ENCODE measurements around the gene HELZ2. TPM values are rescaled to one million over a fixed set of nuclear protein-coding genes. Genes with fewer than 3 reads are reported as not detected.

Gene HELZ2
- total RNA-seq, 1 donor from 2014 or later, result 3.7 TPM

- FAIRE-seq, result no peak
- DNase-seq (ENCODE audit: low spot score in 2 of 2), result no peak
These were observed 23.8 kb upstream of the HELZ2 start for GRCh38 chr20:63597651-63598478.

DNA sequence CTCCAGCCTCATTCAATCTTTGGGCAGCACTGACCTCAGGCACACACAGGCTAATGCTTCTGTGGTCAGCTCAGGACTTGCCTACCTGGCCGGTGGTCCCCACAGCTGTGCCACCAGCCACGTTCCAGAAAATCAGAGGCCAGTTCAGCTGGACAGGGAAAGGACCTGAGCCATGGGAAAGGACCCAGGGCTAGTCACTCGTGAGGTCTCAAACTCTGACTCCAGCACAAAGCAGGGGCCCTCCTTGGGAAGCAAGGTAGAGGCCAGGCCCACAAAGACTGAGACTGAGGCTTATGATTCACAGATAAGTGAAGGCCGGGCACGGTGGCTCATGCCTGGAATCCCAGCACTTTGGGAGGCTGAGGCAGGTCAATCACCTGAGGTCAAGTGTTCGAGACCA, 22.4 kb upstream of the HELZ2 start:
- FAIRE-seq (no peak), DNase-seq (ENCODE audit: low spot score in 2 of 2) (no peak)

DNA sequence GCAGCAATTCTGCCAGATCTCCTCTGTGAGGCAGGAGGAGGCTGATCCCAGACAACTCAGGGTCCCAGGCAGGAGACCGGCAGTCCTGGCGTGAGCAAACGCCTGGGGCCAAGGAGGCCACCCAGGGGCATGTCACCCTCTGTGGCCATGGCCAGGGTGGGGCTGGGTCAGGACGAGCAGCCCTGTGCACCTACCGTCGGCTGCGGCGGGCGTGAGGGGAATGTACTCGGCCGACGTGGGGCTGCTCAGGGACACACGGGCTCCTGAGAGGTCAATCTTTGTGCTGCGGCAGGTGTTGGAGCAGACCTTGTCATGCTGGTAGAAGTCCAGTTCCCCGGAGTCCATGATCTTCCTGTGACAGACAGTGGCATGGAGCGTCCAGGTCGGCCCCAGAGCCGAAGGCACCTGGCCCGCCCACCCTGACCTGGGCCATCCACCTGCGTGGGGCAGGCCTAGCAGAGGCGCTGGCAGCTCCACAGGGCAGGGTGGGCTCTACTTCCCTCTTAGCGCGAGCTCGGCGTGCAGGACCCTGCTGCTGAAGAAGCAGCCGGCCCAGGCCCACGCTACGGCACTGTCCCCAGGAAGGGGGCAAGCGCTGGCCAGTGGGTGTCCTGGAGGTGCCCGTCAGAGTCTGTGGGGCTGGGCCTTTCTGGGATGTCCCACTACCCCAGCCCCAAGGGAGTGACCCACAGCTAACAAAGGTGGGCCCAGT, 21.5 kb upstream of the HELZ2 start:
- FAIRE-seq (no peak), DNase-seq (ENCODE audit: low spot score in 2 of 2) (no peak)

DNA sequence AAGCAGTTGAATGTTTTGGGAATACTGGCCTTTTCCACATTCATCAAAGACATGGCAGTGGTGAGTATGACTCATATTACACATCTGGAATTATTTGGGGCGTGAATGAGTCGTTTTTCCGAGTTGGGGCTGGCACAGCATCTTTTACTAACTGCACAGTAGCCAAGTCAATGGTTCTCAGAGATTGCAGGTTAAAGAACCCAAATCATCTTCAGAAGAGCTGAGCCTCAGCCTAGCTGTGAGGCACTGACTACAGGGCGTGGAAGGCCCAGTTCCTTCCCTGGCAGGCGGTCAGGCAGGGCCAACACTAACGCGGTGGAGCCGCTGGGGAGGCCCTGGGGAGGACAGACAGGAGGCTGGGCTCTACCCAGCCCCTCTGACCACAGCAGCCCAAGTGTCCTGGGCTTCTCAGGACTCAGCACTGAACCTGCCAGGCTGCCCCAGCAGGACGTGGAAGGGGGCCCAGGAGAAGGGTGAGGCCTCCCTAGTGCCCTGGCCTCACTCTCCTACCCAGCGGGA, 20.1 kb upstream of the HELZ2 start:
- no peak for FAIRE-seq

DNA sequence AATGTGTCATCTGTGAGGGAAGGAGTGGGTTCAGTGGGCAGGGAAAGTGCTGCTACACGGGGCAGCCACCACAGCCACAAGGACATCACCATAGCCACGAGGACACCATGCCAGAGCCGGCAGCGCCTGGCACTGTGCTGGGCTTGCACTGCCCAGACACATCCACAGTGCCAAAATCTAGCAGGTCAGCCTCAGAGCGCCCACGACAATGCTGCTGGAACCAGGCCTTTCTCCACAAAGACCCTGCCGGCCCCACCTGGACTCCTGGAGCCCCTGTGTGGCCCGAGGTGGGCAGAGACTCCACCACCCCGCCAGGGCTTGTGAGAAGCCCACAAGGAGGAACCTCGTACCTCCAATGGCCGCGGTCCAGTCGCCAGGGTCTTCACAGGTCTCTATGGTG, 18.6 kb upstream of the HELZ2 start:
- FAIRE-seq (no peak), DNase-seq (ENCODE audit: low spot score in 2 of 2) (no peak)

More for the DNA sequence above, 20.1 kb upstream of the HELZ2 start:
- DNase-seq (ENCODE audit: low spot score in 2 of 2), result no peak

DNA sequence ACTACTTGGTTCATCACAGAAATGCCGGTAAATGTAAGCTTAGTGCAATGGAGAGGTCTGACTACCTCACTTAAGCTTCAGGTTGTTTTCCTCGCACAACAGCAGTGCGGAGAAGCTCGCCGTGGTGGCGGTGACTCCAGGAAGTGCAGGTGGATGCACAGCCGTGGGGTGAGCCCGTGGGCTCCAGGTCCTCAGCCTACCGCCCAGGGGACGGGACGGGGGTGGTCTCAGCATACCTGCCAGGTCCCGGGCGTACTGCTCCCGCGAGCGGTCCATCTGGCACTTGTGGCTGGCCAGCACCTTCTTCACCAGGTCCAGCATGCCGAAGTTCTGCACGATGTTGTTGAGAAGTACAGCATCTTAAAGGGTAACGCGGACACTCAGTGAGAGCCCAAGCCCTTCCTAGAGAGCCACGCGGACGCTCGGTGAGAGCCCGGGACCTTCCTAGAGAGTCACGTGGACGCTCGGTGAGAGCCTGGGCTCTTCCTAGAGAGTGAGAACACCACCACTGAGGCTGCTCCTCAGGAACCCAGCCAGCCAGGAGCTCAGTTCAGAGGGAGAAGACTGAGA, 17.8 kb upstream of the HELZ2 start:
- FAIRE-seq (no peak), DNase-seq (ENCODE audit: low spot score in 2 of 2) (no peak)

- no peak for FAIRE-seq
- DNase-seq (ENCODE audit: low spot score in 2 of 2), result no peak
These were observed 17.1 kb upstream of the HELZ2 start for GRCh38 chr20:63591147-63591533.

DNA sequence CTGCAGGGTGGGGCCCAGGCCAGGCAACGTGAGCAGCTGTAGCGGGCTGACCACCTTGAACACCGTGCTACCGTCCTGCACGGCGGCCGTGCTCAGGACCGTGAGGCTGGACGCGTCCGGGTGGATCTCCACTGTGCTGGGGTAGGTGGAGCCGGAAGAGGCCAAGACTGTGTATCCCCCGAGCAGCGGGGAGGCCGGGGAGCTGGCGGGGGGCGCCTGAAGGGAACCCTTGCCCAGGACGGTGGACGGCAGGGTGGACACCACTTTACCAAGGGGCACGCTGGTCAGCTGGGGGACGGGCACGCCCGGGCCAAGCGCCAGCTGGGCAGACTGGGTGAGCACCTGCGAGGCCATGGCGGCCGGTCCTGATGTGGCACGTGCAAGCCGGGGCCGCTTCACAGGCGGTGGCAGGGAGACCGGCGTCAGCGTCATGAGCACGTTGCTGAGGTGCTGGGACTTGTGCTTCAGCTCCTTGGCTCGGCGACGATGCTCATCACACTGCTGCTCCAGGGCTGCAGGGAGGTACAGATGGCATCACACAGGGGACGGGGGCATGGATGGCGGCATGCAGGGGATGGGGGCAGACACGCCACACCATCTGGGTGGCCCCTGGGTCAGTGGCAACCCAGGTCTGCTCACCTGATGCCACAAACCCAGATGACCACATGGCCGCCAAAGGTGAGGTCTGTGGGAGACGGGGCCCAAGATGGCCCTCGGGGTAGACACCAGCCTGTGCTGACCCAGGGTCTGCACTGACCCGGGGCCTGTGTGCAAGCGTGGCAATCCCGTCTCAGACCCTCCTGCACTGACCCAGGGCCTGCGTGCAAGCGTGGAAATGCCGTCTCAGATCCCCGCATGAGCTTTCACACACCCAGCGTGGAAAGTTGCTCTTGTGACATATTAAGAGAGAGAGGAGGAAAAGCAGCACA, 16.4 kb upstream of the HELZ2 start:
- DNase-seq (ENCODE audit: low spot score in 2 of 2) (no peak), FAIRE-seq (no peak)

GRCh38 chr20:63589261-63590217, 15.5 kb upstream of the HELZ2 start:
- DNase-seq (ENCODE audit: low spot score in 2 of 2), result no peak
- no peak for FAIRE-seq

GRCh38 chr20:63588641-63589041, 14.6 kb upstream of the HELZ2 start:
- DNase-seq (ENCODE audit: low spot score in 2 of 2) (no peak), FAIRE-seq (no peak)

GRCh38 chr20:63587776-63588591, 13.9 kb upstream of the HELZ2 start:
- no peak for FAIRE-seq

GRCh38 chr20:63587256-63587655, 13.2 kb upstream of the HELZ2 start:
- FAIRE-seq, result no peak
- DNase-seq (ENCODE audit: low spot score in 2 of 2), result no peak

More at GRCh38 chr20:63587776-63588591, 13.9 kb upstream of the HELZ2 start:
- DNase-seq (ENCODE audit: low spot score in 2 of 2), result no peak

DNA sequence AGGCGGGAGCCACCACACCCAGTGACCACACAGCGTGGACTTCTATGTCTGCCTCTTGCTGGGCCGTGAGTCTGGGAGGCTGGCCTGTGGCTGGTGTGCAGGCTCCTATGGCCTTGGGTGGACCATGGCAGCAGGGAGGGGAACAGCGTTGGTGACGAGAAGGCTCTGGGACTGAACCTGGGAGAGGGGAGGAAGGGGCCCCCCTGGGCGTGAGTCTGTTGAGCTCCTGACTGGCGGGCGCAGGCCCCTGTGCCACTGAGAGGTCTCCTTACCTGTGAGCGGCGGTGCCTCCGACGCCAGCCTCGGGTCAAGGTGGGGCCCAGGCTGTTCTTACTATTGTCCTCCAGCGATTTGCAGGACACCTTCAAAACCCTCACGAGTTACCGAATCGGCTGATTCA, 12.8 kb upstream of the HELZ2 start:
- FAIRE-seq (no peak), DNase-seq (ENCODE audit: low spot score in 2 of 2) (no peak)

DNA sequence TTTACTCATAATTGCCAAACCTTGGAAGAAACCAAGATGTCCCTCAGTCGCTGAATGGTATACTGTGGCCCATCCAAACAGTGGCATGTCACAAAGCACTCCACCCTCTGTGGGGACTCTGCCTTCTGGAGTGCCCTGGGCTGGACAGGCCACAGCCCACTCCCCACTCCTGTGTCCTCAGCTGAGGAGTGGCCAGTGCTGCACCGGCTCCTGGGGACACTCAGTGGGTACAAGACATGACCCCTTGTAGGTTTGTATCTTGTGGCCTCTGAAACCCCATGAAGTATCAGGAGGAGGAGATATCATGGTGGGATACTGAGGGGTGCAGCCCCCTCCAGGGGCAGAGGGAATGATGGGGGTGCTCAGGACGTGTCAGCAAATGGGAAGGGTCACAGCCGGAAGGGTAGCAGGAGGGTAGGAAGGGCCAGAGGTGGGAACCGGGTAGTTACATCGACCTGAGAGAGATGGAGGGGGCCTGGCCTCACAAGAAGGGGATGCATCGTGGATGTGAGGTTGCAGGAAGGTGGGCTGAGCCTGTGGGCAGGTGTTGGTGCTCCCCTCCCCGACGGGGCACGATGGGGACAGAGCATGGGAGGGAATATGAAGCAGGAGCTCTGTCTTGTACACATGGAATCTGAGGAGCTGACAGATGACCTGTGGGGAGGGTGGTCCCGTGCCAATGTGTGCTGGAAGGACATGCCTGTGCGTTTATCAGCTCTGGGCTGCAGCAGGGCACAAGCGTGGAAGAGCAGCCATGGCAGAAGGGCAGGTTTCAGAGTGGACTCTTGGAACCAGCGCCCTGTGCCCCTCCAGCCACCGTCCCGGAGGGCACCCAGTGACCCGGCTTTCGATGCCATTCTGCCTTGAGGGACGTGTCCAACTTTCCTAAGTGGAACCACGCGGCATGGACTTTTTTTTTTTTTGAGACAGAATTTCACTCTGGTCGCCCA, 11.9 kb upstream of the HELZ2 start:
- no peak for FAIRE-seq
- no peak for DNase-seq (ENCODE audit: low spot score in 2 of 2)

- FAIRE-seq (no peak), DNase-seq (ENCODE audit: low spot score in 2 of 2) (no peak)
These were observed 8.5 kb upstream of the HELZ2 start for GRCh38 chr20:63582382-63583063.

DNA sequence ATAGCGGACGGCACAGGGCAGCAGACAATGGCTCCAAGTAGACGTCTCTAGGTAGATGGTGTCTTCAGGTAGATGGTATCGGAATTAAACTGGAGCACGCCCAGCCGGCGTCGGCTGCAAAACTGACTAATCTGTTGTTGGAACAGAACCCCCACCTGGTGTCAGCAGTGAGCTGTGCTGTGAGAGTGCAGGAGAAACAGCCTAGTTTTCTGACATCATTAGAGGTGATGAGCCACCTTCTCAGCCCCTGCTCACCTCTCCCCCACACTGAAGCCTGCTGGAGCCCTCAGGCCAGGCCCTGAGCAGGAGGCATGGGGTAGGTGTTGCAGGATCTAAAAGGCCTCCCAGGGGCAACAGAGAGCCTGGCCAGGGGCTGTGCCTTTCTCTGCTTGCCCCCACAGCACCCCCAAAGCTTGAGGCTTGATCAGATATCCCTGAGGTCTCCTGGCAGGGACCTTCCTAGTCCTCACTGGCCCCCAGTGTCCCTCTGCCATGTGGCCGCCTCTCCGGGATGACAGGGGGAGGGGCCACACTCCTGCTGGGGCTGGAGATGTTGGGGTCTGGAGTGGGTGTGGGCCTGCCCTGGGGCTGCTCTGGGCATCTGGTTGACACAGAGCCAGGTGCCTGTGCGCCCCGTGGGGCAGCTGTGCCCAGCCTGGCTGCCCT, 6.9 kb upstream of the HELZ2 start:
- FAIRE-seq (no peak), DNase-seq (ENCODE audit: low spot score in 2 of 2) (peak in 1 of 2 donors; percentile 58)

Measured in frontal cortex (tissue), 4 donors.